ENCODE data around the gene AMOTL1. TPM values are rescaled to one million over a fixed set of nuclear protein-coding genes. Genes with fewer than 3 reads are reported as not detected.

Gene AMOTL1
- total RNA-seq, 1 experiment from 2014 or later: 32.6 TPM

- Histone ChIP-seq H3K4me1 (ENCODE audit: insufficient read depth, low read length) (peaks cover 51% of the 10 kb centered on the region), H3F3A (ENCODE audit: low read length, unreplicated experiment) (no peaks in the 10 kb centered on the region), H4K20me1 (ENCODE audit: low read length) (no peaks in the 10 kb centered on the region), H3K9me3 (ENCODE audit: low read length) (no peaks in the 10 kb centered on the region), H3K36me3 (ENCODE audit: low read depth, low read length) (no peaks in the 10 kb centered on the region), H3K79me2 (ENCODE audit: low read length) (no peaks in the 10 kb centered on the region), H2AFZ (ENCODE audit: low read length) (no peak overlapping the region), H3K4me3 (ENCODE audit: low read length) (no peak overlapping the region), H3K4me2 (ENCODE audit: low read length) (no peak overlapping the region), H3K9ac (ENCODE audit: low read length) (no peak overlapping the region), H3K27ac (ENCODE audit: low read length) (no peak overlapping the region), H3K9me2 (replicated peaks; ENCODE audit: low read length) (no peaks in the 10 kb centered on the region), H3K27me3 (ENCODE audit: low read length) (no peaks in the 10 kb centered on the region)
- BruUV-seq (replicated peaks): no TSS peak
- CTCF ChIA-PET: no interaction called here
- intact Hi-C loops (cut with micrococcal nuclease): no loop called here
- POLR2A ChIA-PET (ENCODE audit: unreplicated experiment): interaction anchor here (0.5 kb wide), 1 partner anchor 17 kb away, joined by 8 read pairs; no protein-coding TSS in a partner anchor
- ATAC-seq (0 out of 2 replicates have a peak, but pooled peaks have one; percentile 30), DNase-seq (peak; percentile 65)
- TF ChIP-seq EZH2phosphoT487 (IDR thresholded peaks at IDR 0.05; ENCODE audit: borderline replicate concordance, low read length) (no peak), EZH2 (IDR thresholded peaks at IDR 0.05; ENCODE audit: low read length, unreplicated experiment) (no peak), CTCF (conservative IDR thresholded peaks at IDR 0.05; ENCODE audit: low read depth, low read length) (no peak)
Observed at GRCh38 chr11:94754819-94755218, 13.3 kb upstream of the AMOTL1 start.

GRCh38 chr11:94755494-94755893, 12.7 kb upstream of the AMOTL1 start:
- Histone ChIP-seq H3K27ac (ENCODE audit: low read length) (no peak overlapping the region), H3K9me2 (replicated peaks; ENCODE audit: low read length) (no peaks in the 10 kb centered on the region), H3K9me3 (ENCODE audit: low read length) (no peaks in the 10 kb centered on the region), H3K79me2 (ENCODE audit: low read length) (no peaks in the 10 kb centered on the region), H3K4me2 (ENCODE audit: low read length) (no peak overlapping the region), H3K4me1 (ENCODE audit: insufficient read depth, low read length) (peaks cover 44% of the 10 kb centered on the region), H3K27me3 (ENCODE audit: low read length) (no peaks in the 10 kb centered on the region), H3K4me3 (ENCODE audit: low read length) (no peak overlapping the region), H3K9ac (ENCODE audit: low read length) (no peak overlapping the region), H4K20me1 (ENCODE audit: low read length) (no peaks in the 10 kb centered on the region), H3F3A (ENCODE audit: low read length, unreplicated experiment) (no peaks in the 10 kb centered on the region), H3K36me3 (ENCODE audit: low read depth, low read length) (no peaks in the 10 kb centered on the region), H2AFZ (ENCODE audit: low read length) (no peak overlapping the region)
- TF ChIP-seq EZH2 (IDR thresholded peaks at IDR 0.05; ENCODE audit: low read length, unreplicated experiment) (no peak), EZH2phosphoT487 (IDR thresholded peaks at IDR 0.05; ENCODE audit: borderline replicate concordance, low read length) (no peak), CTCF (conservative IDR thresholded peaks at IDR 0.05; ENCODE audit: low read depth, low read length) (no peak)
- DNase-seq (no peak), ATAC-seq (no peak)
- ChIA-PET POLR2A (ENCODE audit: unreplicated experiment) (no interaction called here), CTCF (no interaction called here)
- BruUV-seq (replicated peaks): no TSS peak
- intact Hi-C loops (cut with micrococcal nuclease): no loop called here

GRCh38 chr11:94757037-94757735, 11.0 kb upstream of the AMOTL1 start:
- no peaks in the 10 kb centered on the region for H3K9me2 ChIP-seq (replicated peaks; ENCODE audit: low read length)
- peaks cover 27% of the 10 kb centered on the region for H3K4me1 ChIP-seq (ENCODE audit: insufficient read depth, low read length)
- no peaks in the 10 kb centered on the region for H3K36me3 ChIP-seq (ENCODE audit: low read depth, low read length)
- H4K20me1 ChIP-seq (ENCODE audit: low read length): no peaks in the 10 kb centered on the region
- H3K4me3 ChIP-seq (ENCODE audit: low read length): no peak overlapping the region
- no TSS peak for BruUV-seq (replicated peaks)
- H3K4me2 ChIP-seq (ENCODE audit: low read length): no peak overlapping the region
- intact Hi-C loops (cut with micrococcal nuclease): no loop called here
- no peaks in the 10 kb centered on the region for H3K79me2 ChIP-seq (ENCODE audit: low read length)
- H3K27me3 ChIP-seq (ENCODE audit: low read length): no peaks in the 10 kb centered on the region
- TF ChIP-seq CTCF (conservative IDR thresholded peaks at IDR 0.05; ENCODE audit: low read depth, low read length): no peak
- no peak for TF ChIP-seq EZH2phosphoT487 (IDR thresholded peaks at IDR 0.05; ENCODE audit: borderline replicate concordance, low read length)
- TF ChIP-seq EZH2 (IDR thresholded peaks at IDR 0.05; ENCODE audit: low read length, unreplicated experiment): no peak
- no peak overlapping the region for H3K9ac ChIP-seq (ENCODE audit: low read length)
- H2AFZ ChIP-seq (ENCODE audit: low read length): no peak overlapping the region
- CTCF ChIA-PET: interaction anchor here (1.1 kb wide), 1 partner anchor 19 kb away, joined by 3 read pairs; no protein-coding TSS in a partner anchor
- H3K27ac ChIP-seq (ENCODE audit: low read length): no peak overlapping the region
- ATAC-seq: no peak
- POLR2A ChIA-PET (ENCODE audit: unreplicated experiment): no interaction called here
- no peak for DNase-seq
- no peaks in the 10 kb centered on the region for H3K9me3 ChIP-seq (ENCODE audit: low read length)
- no peaks in the 10 kb centered on the region for H3F3A ChIP-seq (ENCODE audit: low read length, unreplicated experiment)
